Measurements from ENCODE around the gene USP17L19.
A peak's percentile ranks its signal among the peaks of the same experiment; 100 is the strongest.
"Not testable (repeated sequence)": the region's sequence is repeated elsewhere in the genome, so short reads cannot be mapped to it uniquely, and the experiment has no call there.

USP17L19 gene, protein sequence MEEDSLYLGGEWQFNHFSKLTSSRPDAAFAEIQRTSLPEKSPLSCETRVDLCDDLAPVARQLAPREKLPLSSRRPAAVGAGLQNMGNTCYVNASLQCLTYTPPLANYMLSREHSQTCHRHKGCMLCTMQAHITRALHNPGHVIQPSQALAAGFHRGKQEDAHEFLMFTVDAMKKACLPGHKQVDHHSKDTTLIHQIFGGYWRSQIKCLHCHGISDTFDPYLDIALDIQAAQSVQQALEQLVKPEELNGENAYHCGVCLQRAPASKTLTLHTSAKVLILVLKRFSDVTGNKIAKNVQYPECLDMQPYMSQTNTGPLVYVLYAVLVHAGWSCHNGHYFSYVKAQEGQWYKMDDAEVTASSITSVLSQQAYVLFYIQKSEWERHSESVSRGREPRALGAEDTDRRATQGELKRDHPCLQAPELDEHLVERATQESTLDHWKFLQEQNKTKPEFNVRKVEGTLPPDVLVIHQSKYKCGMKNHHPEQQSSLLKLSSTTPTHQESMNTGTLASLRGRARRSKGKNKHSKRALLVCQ

DNA sequence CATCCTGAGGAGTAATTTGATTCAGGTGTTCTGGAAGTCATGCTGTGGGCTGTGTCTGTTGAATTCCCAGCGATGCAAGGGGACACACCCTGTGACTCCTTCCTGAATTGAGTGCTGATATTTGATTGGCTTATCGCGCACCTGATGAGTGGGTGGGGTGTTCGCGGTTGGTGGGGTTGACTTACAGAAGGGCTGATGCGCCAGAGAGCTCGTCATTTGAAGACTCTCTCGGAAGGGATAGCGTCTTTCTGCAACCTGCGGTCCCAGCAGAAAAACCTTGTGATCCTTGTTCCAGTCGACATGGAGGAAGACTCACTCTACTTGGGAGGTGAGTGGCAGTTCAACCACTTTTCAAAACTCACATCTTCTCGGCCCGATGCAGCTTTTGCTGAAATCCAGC is at the start of gene USP17L19:
USP17L19 (plus strand) TSS at position 301 of the 400 bp plus-strand sequence; CDS start at position 301, 0 bp downstream.
- not testable (repeated sequence) for DNase-seq

DNA sequence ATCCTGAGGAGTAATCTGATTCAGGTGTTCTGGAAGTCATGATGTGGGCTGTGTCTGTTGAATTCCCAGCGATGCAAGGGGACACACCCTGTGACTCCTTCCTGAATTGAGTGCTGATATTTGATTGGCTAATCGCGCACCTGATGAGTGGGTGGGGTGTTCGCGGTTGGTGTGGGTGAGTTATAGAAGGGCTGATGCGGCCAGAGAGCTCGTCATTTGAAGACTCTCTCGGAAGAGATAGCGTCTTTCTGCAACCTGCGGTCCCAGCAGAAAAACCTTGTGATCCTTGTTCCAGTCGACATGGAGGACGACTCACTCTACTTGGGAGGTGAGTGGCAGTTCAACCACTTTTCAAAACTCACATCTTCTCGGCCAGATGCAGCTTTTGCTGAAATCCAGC is 42.8 kb upstream of the USP17L19 start, which contains the start of gene USP17L10:
USP17L10 (plus strand) TSS at position 301 of the 400 bp plus-strand sequence; CDS start at position 301, 0 bp downstream.
- not testable (repeated sequence) for DNase-seq

DNA sequence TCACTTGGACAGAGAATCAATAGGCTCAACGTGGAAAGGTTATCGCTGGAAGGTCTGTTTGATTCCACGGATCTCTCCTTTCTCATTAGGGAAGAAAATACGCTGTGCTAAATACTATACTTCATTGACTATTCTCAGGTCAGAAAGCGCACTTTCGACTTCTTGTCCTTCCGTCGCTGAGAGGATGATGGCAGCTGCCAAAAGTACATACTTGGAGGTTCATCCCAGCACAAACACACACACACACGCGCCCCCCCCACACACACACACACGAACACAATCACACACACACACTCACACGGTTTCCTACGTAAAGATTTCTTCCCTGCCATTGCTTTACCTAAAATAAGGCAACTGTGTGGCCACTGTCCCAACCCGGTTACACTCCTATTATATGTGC is 38.5 kb upstream of the USP17L19 start:
- DNase-seq: not testable (repeated sequence)

DNA sequence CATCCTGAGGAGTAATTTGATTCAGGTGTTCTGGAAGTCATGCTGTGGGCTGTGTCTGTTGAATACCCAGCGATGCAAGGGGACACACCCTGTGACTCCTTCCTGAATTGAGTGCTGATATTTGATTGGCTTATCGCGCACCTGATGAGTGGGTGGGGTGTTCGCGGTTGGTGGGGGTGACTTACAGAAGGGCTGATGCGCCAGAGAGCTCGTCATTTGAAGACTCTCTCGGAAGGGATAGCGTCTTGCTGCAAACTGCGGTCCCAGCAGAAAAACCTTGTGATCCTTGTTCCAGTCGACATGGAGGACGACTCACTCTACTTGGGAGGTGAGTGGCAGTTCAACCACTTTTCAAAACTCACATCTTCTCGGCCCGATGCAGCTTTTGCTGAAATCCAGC is 38.1 kb upstream of the USP17L19 start, which contains the start of gene USP17L11:
USP17L11 (plus strand) TSS at position 301 of the 400 bp plus-strand sequence; CDS start at position 301, 0 bp downstream.
- not testable (repeated sequence) for DNase-seq

DNA sequence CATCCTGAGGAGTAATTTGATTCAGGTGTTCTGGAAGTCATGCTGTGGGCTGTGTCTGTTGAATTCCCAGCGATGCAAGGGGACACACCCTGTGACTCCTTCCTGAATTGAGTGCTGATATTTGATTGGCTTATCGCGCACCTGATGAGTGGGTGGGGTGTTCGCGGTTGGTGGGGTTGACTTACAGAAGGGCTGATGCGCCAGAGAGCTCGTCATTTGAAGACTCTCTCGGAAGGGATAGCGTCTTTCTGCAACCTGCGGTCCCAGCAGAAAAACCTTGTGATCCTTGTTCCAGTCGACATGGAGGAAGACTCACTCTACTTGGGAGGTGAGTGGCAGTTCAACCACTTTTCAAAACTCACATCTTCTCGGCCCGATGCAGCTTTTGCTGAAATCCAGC is 33.3 kb upstream of the USP17L19 start, which contains the start of gene USP17L12:
USP17L12 (plus strand) TSS at position 301 of the 400 bp plus-strand sequence; CDS start at position 301, 0 bp downstream.
- not testable (repeated sequence) for DNase-seq

DNA sequence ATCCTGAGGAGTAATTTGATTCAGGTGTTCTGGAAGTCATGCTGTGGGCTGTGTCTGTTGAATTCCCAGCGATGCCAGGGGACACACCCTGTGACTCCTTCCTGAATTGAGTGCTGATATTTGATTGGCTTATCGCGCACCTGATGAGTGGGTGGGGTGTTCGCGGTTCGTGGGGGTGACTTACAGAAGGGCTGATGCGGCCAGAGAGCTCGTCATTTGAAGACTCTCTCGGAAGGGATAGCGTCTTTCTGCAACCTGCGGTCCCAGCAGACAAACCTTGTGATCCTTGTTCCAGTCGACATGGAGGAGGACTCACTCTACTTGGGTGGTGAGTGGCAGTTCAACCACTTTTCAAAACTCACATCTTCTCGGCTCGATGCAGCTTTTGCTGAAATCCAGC is 28.6 kb upstream of the USP17L19 start, which contains the start of gene USP17L13:
USP17L13 (plus strand) TSS at position 301 of the 400 bp plus-strand sequence; CDS start at position 301, 0 bp downstream.
- not testable (repeated sequence) for DNase-seq

DNA sequence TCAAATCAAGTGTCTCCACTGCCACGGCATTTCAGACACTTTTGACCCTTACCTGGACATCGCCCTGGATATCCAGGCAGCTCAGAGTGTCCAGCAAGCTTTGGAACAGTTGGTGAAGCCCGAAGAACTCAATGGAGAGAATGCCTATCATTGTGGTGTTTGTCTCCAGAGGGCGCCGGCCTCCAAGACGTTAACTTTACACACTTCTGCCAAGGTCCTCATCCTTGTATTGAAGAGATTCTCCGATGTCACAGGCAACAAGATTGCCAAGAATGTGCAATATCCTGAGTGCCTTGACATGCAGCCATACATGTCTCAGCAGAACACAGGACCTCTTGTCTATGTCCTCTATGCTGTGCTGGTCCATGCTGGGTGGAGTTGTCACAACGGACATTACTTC is 22.9 kb upstream of the USP17L19 start:
- DNase-seq: peak in 1 of 2 experiments; percentile 14

DNA sequence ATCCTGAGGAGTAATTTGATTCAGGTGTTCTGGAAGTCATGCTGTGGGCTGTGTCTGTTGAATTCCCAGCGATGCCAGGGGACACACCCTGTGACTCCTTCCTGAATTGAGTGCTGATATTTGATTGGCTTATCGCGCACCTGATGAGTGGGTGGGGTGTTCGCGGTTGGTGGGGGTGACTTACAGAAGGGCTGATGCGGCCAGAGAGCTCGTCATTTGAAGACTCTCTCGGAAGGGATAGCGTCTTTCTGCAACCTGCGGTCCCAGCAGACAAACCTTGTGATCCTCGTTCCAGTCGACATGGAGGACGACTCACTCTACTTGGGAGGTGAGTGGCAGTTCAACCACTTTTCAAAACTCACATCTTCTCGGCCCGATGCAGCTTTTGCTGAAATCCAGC is 19.1 kb upstream of the USP17L19 start, which contains the start of gene USP17L15:
USP17L15 (plus strand) TSS at position 301 of the 400 bp plus-strand sequence; CDS start at position 301, 0 bp downstream.
- DNase-seq: not testable (repeated sequence)

DNA sequence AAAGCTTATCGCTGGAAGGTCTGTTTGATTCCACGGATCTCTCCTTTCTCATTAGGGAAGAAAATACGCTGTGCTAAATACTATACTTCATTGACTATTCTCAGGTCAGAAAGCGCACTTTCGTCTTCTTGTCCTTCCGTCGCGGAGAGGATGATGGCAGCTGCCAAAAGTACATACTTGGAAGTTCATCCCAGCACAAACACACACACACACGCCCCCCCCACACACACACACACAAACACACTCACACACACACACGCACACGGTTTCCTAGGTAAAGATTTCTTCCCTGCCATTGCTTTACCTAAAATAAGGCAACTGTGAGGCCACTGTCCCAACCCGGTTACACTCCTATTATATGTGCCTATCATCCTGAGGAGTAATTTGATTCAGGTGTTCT is 14.7 kb upstream of the USP17L19 start:
- not testable (repeated sequence) for DNase-seq

DNA sequence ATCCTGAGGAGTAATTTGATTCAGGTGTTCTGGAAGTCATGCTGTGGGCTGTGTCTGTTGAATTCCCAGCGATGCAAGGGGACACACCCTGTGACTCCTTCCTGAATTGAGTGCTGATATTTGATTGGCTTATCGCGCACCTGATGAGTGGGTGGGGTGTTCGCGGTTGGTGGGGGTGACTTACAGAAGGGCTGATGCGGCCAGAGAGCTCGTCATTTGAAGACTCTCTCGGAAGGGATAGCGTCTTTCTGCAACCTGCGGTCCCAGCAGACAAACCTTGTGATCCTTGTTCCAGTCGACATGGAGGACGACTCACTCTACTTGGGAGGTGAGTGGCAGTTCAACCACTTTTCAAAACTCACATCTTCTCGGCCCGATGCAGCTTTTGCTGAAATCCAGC is 9.6 kb upstream of the USP17L19 start, which contains the start of gene USP17L17:
USP17L17 (plus strand) TSS at position 301 of the 400 bp plus-strand sequence; CDS start at position 301, 0 bp downstream.
- not testable (repeated sequence) for DNase-seq

DNA sequence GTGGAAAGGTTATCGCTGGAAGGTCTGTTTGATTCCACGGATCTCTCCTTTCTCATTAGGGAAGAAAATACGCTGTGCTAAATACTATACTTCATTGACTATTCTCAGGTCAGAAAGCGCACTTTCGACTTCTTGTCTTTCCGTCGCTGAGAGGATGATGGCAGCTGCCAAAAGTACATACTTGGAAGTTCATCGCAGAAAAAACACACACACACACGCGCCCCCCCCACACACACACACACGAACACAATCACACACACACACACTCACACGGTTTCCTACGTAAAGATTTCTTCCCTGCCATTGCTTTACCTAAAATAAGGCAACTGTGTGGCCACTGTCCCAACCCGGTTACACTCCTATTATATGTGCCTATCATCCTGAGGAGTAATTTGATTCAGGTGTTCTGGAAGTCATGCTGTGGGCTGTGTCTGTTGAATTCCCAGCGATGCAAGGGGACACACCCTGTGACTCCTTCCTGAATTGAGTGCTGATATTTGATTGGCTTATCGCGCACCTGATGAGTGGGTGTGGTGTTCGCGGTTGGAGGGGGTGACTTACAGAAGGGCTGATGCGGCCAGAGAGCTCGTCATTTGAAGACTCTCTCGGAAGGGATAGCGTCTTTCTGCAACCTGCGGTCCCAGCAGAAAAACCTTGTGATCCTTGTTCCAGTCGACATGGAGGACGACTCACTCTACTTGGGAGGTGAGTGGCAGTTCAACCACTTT is 5.1 kb upstream of the USP17L19 start, which contains the start of gene USP17L18:
USP17L18 (plus strand) TSS at position 678 of the 728 bp plus-strand sequence; CDS start at position 678, 0 bp downstream.
- DNase-seq: peak in 1 of 2 experiments; percentile 13

DNA sequence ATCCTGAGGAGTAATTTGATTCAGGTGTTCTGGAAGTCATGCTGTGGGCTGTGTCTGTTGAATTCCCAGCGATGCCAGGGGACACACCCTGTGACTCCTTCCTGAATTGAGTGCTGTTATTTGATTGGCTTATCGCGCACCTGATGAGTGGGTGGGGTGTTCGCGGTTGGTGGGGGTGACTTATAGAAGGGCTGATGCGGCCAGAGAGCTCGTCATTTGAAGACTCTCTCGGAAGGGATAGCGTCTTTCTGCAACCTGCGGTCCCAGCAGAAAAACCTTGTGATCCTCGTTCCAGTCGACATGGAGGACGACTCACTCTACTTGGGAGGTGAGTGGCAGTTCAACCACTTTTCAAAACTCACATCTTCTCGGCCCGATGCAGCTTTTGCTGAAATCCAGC is 4.6 kb downstream of the USP17L19 start, which contains the start of gene USP17L20:
USP17L20 (plus strand) TSS at position 301 of the 400 bp plus-strand sequence; CDS start at position 301, 0 bp downstream.
- DNase-seq: not testable (repeated sequence)

DNA sequence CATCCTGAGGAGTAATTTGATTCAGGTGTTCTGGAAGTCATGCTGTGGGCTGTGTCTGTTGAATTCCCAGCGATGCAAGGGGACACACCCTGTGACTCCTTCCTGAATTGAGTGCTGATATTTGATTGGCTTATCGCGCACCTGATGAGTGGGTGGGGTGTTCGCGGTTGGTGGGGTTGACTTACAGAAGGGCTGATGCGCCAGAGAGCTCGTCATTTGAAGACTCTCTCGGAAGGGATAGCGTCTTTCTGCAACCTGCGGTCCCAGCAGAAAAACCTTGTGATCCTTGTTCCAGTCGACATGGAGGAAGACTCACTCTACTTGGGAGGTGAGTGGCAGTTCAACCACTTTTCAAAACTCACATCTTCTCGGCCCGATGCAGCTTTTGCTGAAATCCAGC is 9.4 kb downstream of the USP17L19 start, which contains the start of gene USP17L21:
USP17L21 (plus strand) TSS at position 301 of the 400 bp plus-strand sequence; CDS start at position 301, 0 bp downstream.
- DNase-seq: not testable (repeated sequence)

DNA sequence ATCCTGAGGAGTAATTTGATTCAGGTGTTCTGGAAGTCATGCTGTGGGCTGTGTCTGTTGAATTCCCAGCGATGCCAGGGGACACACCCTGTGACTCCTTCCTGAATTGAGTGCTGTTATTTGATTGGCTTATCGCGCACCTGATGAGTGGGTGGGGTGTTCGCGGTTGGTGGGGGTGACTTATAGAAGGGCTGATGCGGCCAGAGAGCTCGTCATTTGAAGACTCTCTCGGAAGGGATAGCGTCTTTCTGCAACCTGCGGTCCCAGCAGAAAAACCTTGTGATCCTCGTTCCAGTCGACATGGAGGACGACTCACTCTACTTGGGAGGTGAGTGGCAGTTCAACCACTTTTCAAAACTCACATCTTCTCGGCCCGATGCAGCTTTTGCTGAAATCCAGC is 14.1 kb downstream of the USP17L19 start, which contains the start of gene USP17L22:
USP17L22 (plus strand) TSS at position 301 of the 400 bp plus-strand sequence; CDS start at position 301, 0 bp downstream.
- not testable (repeated sequence) for DNase-seq

DNA sequence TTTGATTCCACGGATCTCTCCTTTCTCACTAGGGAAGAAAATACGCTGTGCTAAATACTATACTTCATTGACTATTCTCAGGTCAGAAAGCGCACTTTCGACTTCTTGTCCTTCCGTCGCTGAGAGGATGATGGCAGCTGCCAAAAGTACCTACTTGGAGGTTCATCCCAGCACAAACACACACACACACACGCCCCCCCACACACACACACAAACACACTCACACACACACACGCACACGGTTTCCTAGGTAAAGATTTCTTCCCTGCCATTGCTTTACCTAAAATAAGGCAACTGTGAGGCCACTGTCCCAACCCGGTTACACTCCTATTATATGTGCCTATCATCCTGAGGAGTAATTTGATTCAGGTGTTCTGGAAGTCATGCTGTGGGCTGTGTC is 18.5 kb downstream of the USP17L19 start:
- peak; percentile 18 to 20 for DNase-seq

Data from activated T-cell treated with anti-CD3 and anti-CD28 coated beads, Interleukin-2, amount 50 U/mL, for 48 hours (primary cell).